22Rv1 (cell line): ENCODE results near the gene CCDC178.
A peak's percentile ranks its signal among the peaks of the same experiment; 100 is the strongest.

Experiments
- H3K27ac ChIP-seq: fragments of 450-650 bp; 2 replicates; pipeline ENCODE4 v1.5.1; 2017
- CTCF ChIP-seq: fragments of 450-650 bp; IDR thresholded peaks from 2 replicates; pipeline ENCODE4 v1.5.1; 2017; ENCODE audit warnings: mild to moderate bottlenecking
- ZFX ChIP-seq: fragments of 450-650 bp; IDR thresholded peaks from 2 replicates; pipeline ENCODE4 v1.6.1; 2017; ENCODE audit warnings: antibody characterized with exemption, borderline replicate concordance

Gene CCDC178

GRCh38 chr18:33231474-33232317 is 208.8 kb downstream of the CCDC178 start:
- no peak overlapping the region for H3K27ac ChIP-seq
- no peak for TF ChIP-seq ZFX
- TF ChIP-seq CTCF: peak; percentile 94

GRCh38 chr18:33212363-33212762 is 228.2 kb downstream of the CCDC178 start:
- TF ChIP-seq CTCF (no peak), ZFX (no peak)
- H3K27ac ChIP-seq: no peak overlapping the region

- no peak overlapping the region for H3K27ac ChIP-seq
- TF ChIP-seq ZFX (no peak), CTCF (peak; percentile 78)
Measured at GRCh38 chr18:33210575-33211189, 229.8 kb downstream of the CCDC178 start.

- TF ChIP-seq CTCF: no peak
- TF ChIP-seq ZFX: no peak
- H3K27ac ChIP-seq: no peak overlapping the region
Measured at GRCh38 chr18:33205777-33206176, 234.7 kb downstream of the CCDC178 start.

- TF ChIP-seq CTCF (peak; percentile 85), ZFX (no peak)
- no peak overlapping the region for H3K27ac ChIP-seq
Measured at GRCh38 chr18:33201509-33201926, 239.0 kb downstream of the CCDC178 start.

GRCh38 chr18:33195795-33196194 is 244.7 kb downstream of the CCDC178 start:
- TF ChIP-seq CTCF: no peak
- no peak for TF ChIP-seq ZFX
- no peak overlapping the region for H3K27ac ChIP-seq

- no peak for TF ChIP-seq ZFX
- TF ChIP-seq CTCF: no peak
- no peak overlapping the region for H3K27ac ChIP-seq
Measured at GRCh38 chr18:33194793-33195192, 245.7 kb downstream of the CCDC178 start.
